ENCODE measurements around the gene FAM210A.

Gene FAM210A

DNA sequence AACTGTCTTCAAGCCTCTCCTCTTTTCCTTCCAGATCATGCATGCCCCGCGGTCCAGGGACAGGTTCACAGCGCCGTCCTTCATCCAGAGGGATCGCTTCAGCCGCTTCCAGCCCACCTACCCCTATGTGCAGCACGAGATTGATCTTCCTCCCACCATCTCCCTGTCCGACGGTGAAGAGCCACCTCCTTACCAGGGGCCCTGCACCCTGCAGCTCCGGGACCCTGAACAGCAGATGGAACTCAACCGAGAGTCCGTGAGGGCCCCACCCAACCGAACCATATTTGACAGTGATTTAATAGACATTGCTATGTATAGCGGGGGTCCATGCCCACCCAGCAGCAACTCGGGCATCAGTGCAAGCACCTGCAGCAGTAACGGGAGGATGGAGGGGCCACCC, 81.3 kb downstream of the FAM210A start:
- no peak for DNase-seq (ENCODE audit: low read depth)

DNA sequence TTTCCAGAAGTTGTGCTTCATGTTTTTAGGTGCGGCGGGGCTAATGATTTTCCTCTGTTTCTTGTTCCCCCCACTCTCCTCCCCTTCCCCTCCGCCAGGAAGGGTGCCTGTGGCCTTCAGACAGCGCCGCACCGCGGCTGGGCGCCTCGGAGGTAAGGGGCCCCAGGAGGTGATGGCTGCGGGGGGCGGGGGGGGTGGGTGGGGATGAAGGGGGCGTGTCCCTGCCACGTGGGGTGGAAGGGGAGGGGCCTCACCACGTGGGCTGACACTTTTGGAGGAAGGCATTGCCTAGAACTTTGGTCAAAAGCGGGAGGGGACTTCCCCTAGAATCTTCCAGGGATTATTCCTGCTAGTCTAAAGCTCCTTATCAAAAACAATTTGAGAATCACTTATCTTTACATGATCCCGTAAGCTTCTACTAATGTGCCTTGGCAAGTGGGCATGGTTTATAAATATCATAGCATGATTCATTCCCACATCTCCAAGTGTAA, 83.1 kb downstream of the FAM210A start:
- DNase-seq (ENCODE audit: low read depth): no peak

DNA sequence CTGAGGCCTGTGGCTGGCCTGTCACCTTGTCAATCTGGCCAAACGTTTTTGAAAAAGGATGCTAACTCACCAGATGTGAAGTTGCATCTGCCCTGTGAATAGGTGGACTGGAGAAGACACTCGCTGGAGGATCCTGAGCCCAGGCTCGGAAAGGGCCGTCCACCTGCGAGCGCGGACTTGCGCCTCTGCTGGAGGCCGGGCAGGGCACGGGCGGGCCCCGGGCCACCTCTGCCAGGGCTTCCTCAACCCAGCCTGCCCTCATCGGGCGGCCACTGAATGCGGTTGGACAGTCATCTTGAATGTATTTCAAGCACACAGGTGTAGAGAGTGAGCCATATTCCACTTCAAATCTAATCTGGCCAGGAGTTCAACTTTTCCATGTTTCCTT, 83.9 kb downstream of the FAM210A start:
- DNase-seq (ENCODE audit: low read depth): no peak

DNA sequence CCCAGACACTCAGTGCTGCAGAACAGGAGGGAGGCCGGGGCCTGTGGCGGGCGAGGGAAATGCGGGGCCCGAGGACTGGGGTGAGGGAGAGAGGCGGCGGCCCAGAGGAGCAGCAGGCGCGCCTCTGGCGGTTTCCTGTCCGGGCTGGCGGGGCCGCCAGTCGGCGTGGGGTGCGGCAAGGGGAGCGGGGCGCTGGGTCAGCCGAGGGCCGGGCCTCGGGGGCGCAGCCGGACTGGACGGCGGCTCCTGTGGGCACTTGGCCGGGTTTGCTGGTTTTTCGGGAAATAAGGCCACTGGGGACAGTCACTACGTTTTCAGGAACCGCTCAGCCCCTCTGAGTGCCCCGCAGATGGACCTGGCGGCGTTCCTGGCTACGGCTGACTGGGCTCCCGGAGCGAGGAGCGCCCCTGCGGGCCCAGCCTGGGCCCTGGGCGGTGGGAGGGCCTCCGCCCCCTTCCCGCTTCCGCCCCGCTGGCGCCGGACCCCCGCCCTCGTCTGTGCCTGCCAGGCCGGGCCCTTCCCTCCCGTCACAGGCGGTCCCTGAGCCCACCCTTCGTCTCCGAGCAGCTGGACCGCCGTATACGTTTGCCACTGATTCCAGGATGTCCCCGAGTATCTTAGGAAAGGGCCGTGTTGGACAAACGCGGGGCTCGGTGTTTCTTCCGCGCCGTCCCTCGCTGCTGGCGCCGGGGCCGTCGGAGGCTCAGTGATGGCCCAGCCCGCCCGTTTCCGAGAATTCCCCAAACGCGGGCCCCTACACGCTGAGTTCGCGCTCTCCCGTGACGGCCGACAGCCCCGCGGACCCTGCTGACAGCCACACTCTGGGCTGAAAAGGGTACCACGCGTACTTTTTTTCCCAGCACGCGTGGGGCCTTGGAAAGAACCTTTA, 84.6 kb downstream of the FAM210A start:
- DNase-seq (ENCODE audit: low read depth): no peak

DNA sequence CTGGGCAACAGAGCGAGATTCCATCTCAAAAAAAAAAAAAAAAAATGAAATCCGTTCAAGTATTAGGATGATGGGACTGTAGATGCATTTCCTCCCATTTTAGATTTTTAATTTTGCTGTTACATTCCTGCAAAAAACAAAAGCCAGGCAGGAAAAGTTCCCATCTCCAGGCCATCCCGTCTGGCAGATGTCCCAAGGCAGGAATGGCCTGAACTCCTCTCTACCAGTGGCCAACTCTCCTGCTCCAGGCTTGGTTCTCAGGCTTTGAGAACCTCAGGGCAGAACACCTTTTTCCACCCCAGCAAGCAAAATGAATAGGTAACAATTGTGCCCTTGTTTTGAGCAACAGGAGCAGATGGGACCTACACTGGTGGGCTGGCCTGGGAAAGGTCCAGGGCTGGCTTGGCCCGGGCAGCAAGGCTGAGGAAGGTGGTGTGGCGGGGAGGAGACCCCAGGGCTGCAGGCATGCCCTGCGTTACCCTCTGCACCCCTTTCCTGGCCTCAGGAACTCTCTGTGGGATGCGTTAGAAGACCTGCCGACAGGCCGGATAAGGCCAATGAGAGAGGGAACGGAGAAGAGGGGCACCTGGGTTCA, 86.0 kb downstream of the FAM210A start:
- DNase-seq (ENCODE audit: low read depth): no peak

DNA sequence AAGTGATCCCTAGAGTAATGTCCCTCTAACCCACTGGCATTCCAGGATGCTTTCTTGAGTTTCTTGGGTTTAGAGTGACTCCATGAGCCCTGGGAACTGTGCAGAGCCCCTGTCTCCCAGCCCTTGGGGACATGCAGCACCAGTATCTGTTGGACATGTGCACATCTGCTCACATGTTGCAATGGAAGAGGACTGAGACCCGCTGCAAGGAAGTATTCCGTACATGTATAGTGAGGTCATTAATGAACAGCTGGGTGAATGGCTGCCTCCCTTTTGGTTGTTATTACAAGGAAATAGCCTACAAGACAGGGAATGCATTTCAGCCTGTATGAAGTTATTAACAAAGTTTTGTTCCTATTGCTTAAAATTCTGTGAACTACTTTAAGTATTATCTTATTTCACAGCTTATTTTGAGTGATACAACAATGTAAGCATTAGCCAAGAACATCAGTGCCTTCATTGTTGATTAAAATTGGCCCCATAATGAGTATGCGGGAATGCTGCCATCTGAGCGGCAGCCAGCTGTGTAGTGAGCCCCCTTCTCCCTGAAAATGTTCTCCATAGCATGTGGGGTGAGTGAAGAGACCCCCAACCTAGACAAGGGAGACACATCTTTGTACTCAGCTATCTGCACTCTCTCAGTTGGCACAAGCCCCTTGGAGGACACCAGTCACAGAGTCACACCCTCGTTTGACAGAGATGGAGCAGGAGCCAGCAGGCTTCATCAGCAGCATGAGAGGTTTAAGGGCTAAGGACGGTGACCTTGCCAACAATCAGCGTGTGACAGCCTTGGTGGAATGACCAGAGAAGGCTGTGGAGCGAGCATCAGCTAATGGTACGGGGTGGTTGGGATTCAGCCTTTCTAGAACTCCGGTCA, 87.4 kb downstream of the FAM210A start:
- no peak for DNase-seq (ENCODE audit: low read depth)

DNA sequence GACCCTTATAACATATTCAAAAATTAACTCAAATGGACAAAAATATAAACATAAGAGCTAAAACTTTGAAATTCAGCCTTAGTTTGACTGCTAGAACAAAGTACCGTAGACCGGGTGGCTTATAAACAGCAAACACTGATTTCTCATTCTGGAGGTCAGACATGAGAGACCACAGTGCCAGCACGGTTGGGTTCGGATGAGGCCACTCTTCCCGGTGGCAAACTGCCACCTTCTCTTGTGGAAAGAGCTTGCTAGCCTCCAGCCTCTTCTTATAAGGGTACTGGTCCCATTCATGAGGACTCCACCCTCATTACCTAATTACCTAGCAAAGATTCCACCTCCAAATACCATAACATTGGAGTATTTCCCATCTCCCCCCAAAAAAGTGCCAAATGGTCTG, 91.3 kb downstream of the FAM210A start:
- DNase-seq (ENCODE audit: low read depth): no peak

- DNase-seq (ENCODE audit: low read depth): no peak
These were observed 92.7 kb downstream of the FAM210A start for GRCh38 chr18:13633700-13634099.

- no peak for DNase-seq (ENCODE audit: low read depth)
These were observed 95.6 kb downstream of the FAM210A start for GRCh38 chr18:13630716-13631268.

DNA sequence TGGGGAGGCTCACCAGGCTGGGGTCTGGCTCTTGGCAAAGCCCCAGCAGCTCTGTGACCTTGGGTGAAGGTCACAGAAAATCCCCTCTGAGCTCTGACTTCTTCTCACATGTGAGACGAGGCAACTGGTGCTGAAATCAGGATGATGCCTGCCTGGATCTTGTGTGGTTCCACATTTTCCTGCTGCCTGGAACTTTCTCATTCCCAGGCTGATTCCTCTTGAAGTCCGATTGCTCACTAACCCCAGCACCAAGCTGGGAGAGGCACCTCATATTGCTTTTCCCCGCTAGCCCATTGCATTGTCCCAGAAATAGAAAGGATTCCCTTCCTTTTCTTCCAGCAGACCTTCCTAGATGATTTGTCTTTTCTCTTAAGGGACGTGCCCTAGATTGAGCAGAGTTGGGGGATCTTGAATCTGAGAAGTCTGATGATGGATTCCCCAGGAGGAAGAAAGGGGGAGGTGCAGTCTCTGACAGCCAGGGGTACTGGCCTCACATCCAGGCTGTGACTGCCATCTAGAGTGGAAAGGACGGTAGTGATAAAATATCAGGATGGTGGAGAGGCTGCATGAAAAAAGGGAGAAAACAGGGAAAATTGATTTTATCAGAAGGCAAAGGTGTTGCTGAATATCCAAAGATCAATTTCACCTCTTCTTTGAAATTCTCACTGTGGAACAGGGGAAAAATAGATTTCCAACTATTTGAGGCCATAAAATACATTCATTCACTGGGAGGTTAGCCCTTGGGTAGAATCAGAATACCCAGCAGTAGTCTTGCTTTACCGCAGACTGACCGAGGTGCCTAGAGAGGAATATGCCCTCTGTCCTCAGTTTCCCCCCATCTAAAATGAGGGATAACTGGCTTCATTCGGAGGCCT, 96.3 kb downstream of the FAM210A start:
- DNase-seq (ENCODE audit: low read depth): no peak

- DNase-seq (ENCODE audit: low read depth): no peak
These were observed 98.1 kb downstream of the FAM210A start for GRCh38 chr18:13628211-13628610.

GRCh38 chr18:13627639-13628038, 98.7 kb downstream of the FAM210A start:
- no peak for DNase-seq (ENCODE audit: low read depth)

GRCh38 chr18:13626544-13626908, 99.8 kb downstream of the FAM210A start:
- DNase-seq (ENCODE audit: low read depth): no peak

DNA sequence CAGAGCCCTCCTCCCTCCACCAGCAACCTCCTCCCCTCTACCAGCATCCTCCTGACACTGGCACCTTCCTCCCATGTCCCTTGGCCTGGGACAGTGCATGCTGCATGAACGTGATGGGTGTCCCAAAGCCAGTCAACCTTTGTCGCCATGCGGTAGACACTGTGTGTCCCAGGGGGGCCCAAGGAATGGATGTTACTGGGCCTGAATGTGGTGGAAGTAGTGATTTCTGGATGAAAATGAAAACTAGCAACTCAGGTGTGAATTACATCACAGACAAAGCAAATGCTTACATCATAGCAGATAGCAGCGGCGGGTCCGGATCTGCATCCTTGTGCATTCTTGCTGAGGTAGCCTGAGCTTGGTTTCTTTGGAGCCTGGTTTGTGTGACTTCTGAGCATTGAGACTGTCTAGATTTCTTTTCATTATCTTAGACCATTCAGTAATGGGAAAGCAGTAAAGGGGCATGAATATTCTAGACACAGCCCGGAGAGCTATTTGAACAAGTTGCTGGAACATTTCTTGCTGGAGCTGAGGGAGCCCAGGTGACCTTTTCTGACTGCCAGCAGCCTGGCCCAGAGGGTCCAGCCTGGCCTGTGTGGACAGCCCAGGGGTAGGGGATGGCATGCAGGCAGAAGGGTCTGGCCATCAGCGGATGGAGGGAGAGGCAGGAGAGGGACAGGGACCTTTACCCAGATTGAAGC, 100.4 kb downstream of the FAM210A start:
- no peak for DNase-seq (ENCODE audit: low read depth)

DNA sequence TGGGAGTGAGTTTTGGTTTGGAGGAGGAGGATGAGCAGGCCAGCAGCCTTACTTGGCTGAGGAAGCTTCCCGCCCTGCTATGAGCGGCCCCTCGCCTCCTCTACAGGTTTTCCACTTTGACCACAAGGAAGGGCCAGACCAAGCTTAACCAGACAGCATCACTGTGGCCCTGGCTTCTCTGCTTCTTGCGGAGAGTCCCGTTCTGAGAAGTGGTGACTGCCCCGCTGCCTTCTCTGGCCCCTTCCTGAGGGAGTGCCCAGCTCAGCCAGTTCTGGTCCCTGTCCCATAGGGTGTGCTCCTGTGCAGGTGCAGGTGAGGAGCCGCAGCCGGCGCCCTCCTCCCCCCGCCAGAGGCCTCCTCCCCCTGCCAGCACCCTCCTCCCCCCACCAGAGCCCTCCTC, 101.0 kb downstream of the FAM210A start:
- DNase-seq (ENCODE audit: low read depth): no peak

DNA sequence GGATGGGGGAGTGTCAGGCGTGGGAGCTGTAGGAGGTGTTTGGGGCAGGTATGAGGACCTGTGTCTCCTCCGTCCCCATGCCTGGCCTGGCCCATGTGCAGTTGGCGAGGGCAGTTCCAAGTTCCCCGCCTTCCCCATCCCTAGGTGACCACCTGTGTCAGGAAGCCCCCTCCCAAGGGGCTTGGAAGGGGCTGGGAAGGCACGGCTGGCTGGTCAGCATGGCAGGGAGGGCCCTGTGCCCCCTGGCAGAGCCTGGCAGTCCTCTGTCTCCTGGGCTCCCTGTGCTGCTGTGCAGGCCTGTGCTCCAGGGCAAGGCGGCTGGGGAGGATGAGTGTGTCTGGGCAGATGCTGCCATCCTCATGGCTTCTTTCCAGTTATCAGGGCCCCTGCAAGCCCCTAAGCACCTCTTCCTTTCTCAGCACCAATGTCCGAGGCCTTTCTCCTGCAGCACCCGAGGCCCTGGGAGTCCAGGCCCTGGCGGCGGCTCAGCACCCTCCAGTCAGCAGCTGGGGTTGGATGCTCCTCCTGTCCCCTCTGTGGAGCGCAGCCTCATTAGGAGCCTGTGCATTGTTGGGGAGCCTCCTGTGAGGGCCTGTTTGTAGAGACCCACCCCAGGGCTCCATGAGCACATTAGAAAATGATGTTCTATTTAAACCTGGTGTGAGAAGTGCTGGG, 101.7 kb downstream of the FAM210A start:
- no peak for DNase-seq (ENCODE audit: low read depth)

- DNase-seq (ENCODE audit: low read depth): no peak
These were observed 102.5 kb downstream of the FAM210A start for GRCh38 chr18:13623871-13624270.

DNA sequence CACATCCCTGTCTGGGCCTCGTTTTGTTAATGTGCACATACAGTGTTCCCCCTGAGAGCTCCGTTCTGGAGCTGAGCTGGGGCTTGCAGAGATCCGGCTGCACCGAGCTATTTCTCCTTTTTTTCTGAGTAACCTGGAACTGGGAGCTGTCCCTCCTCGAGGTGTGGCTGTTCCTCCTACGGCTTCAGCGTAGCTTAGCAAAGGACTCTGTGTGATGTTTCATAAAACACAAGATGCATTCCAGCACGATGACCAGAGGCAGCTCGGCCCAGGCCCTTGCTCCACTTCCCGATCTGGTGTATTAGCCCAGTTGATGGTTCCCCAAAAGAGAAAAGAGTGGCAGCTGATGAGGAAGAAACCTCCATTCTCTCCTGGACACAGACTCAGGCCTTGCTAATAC, 103.0 kb downstream of the FAM210A start:
- DNase-seq (ENCODE audit: low read depth): no peak

DNA sequence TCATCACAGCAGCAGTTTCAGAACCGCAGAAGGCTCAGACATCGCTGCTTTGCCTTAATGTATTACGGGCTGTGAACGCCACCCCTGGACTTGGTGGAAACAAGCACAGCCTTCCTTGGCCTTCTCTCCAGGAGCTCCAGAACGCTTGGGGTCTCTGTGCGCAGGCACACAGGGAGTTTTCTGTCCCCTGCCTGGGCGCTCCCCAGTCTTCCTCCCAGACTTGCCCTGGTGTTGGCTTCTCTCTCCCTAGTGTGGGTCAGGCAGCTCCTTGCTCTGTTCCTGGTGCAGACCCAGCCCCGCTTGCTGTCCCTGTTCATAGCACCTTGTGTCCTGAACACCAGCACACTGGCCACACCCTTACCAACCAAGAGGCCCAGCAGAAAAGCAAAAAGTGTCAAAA, 103.6 kb downstream of the FAM210A start:
- no peak for DNase-seq (ENCODE audit: low read depth)

Measured in stimulated activated CD4-positive, alpha-beta T cell treated with anti-CD3 and anti-CD28 coated beads, Interleukin-2, amount 100 ng/mL, for 4 hours (primary cell).